ENCODE data around the gene MSRB1.

GRCh38 chr16:1914988-1915387 is 28.0 kb downstream of the MSRB1 start:
- TF ChIP-seq, protein P1, sequence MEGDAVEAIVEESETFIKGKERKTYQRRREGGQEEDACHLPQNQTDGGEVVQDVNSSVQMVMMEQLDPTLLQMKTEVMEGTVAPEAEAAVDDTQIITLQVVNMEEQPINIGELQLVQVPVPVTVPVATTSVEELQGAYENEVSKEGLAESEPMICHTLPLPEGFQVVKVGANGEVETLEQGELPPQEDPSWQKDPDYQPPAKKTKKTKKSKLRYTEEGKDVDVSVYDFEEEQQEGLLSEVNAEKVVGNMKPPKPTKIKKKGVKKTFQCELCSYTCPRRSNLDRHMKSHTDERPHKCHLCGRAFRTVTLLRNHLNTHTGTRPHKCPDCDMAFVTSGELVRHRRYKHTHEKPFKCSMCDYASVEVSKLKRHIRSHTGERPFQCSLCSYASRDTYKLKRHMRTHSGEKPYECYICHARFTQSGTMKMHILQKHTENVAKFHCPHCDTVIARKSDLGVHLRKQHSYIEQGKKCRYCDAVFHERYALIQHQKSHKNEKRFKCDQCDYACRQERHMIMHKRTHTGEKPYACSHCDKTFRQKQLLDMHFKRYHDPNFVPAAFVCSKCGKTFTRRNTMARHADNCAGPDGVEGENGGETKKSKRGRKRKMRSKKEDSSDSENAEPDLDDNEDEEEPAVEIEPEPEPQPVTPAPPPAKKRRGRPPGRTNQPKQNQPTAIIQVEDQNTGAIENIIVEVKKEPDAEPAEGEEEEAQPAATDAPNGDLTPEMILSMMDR (conservative IDR thresholded peaks at IDR 0.05): no peak
- no peak for TF ChIP-seq EZH2 (IDR thresholded peaks at IDR 0.05; ENCODE audit: low read depth)

All from PC-9 (cell line).